Thymus (tissue), 11 donors: ENCODE measurements around the gene WDR33. TPM values are rescaled to one million over a fixed set of nuclear protein-coding genes. Genes with fewer than 3 reads are reported as not detected.

Source experiments
- DNase-seq, 9 donors: peaks; one replicate each; pipeline ENCODE4 v3.0.0-alpha.2; 2013; ENCODE audit warnings: low spot score in 9 of 9, low read depth in 6 of 9, missing footprints in 1 of 9
- H3K27ac ChIP-seq, 2 donors: one replicate each; pipeline ENCODE4 v1.5.1; 2013; ENCODE audit warnings: control low read depth in 1 of 2, low read depth in 1 of 2, low read length in 1 of 2, mild to moderate bottlenecking in 1 of 2, moderate library complexity in 1 of 2
- H3K27me3 ChIP-seq, 2 donors: one replicate each; pipeline ENCODE4 v1.5.1; 2013; ENCODE audit warnings: low read length in 1 of 2; ENCODE audit not compliant: control insufficient read depth in 2 of 2, insufficient read depth in 1 of 2
- H3K36me3 ChIP-seq, 2 donors: one replicate each; pipeline ENCODE4 v1.5.1; 2013; ENCODE audit warnings: low read length in 1 of 2, mild to moderate bottlenecking in 1 of 2, moderate library complexity in 1 of 2; ENCODE audit not compliant: control insufficient read depth in 2 of 2, insufficient read depth in 2 of 2
- H3K4me1 ChIP-seq, 2 donors: one replicate each; pipeline ENCODE4 v1.5.1; 2013; ENCODE audit warnings: low read length in 2 of 2; ENCODE audit not compliant: control insufficient read depth in 2 of 2, insufficient read depth in 2 of 2
- H3K4me3 ChIP-seq, 2 donors: one replicate each; pipeline ENCODE4 v1.5.1; 2013; ENCODE audit warnings: low read length in 2 of 2, control low read depth in 1 of 2, mild to moderate bottlenecking in 1 of 2
- H3K9me3 ChIP-seq, 2 donors: one replicate each; pipeline ENCODE4 v1.5.1; 2013; ENCODE audit warnings: low read length in 1 of 2, mild to moderate bottlenecking in 1 of 2; ENCODE audit not compliant: control insufficient read depth in 2 of 2, insufficient read depth in 1 of 2
- WGBS: extraction: QIAGEN DNeasy Blood & Tissue Kit; methylation state at CpG from one replicate; pipeline ENCODE4 v1.1.7; 2013; 5-methylcytosine and 5-hydroxymethylcytosine counted together
- polyA plus RNA-seq: library from polyadenylated mRNA; stranded (reverse); fragments of 200-250 nt; gene quantifications from one replicate; pipeline ENCODE4 v1.2.3, GENCODE V29; 2013
- total RNA-seq: library from RNA; stranded (reverse); fragments of 120-200 nt; gene quantifications from one replicate; pipeline ENCODE4 v1.2.4, GENCODE V29; 2013
- donor health status: healthy.

WDR33 gene
- total and polyA plus RNA-seq, 2 donors, result 26.4 to 39.0 TPM

DNA sequence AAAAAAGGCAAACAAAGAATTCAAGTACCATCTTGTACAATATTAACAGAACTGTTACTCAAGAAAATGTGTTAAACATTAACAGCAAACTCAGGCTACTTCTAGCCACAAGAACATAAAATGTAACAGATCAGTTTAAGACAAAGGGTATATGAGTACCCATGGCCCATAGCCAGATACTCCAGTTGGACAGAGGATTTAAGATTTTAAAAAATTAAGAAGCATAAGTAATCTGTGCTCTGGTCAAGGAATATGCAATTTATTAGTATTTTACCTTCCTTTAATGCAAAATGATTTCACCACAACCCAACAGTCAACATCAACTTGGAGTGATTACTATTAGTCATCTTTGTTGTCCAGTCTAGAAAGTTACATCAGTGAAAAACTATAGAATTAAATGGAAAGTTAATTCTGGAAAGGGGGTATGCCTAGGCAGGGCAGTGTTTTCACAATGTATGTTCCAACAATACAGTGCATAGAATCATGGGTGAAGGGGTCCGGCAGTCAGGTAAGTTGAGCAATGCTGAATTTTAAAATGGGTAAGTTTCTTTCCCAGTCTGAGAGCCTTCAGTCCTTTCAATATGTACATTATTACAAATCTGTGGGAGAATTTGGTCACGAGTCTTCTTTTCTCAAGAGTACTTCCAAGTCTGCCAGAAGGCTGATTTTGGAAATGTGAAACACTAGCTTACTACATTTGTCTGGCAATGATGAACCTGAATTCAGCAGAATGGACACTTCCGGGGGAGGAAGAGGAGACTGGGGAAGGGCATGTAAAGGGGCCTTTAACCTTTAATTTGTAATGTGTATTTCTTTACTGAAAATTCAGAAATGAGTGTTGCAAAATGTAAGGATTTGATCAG is 75.2 kb downstream of the WDR33 start:
- no peaks in the 10 kb centered on the region for H3K27me3 ChIP-seq
- H3K36me3 ChIP-seq, result peaks cover 5 to 24% of the 10 kb centered on the region in 2 donors
- H3K4me3 ChIP-seq, result no peak overlapping the region
- H3K9me3 ChIP-seq, result no peaks in the 10 kb centered on the region
- no peak for DNase-seq
- WGBS, result 98% methylated on average over 3 of the region's 3 CpGs
- no peaks in the 10 kb centered on the region for H3K4me1 ChIP-seq
- no peak overlapping the region for H3K27ac ChIP-seq

GRCh38 chr2:127735044-127735443 is 75.9 kb downstream of the WDR33 start:
- WGBS, result 98% methylated on average over 2 of the region's 2 CpGs
- peaks cover 2 to 17% of the 10 kb centered on the region in 2 donors for H3K36me3 ChIP-seq
- no peaks in the 10 kb centered on the region for H3K4me1 ChIP-seq
- no peak overlapping the region for H3K4me3 ChIP-seq
- H3K27ac ChIP-seq, result no peak overlapping the region
- H3K9me3 ChIP-seq, result no peaks in the 10 kb centered on the region
- no peaks in the 10 kb centered on the region for H3K27me3 ChIP-seq
- no peak for DNase-seq

DNA sequence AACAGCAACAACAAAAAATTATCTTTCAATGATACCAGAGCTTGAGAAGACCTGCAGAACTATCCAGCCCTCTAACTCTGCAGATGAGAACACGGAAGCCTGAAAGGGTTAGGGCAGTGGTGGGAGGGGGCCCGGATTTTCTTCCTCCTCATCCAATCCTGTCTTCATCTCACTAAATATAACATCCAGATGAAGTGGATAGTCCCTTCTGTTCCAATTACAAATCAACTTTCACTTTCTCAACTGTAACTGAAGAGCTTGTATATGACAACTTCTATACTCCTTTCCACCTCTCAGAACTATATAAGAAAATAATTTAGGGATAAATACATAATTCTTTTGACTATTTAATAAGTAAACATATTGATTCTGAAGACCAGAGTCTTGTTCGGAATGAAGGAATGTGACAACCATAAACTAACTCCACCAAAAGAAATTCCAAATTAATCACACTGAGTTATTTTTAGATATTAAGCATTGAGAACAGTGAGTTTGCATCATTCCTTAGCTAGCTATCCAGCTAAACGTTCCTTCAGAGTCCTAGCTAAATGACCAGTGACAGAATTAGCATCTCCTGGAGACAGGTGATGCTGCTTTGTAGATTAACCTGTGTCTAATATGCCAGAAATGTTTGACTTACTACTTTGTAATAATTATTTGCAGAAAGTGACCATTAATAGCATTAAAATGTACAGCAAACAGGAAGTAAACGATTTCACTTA is 77.0 kb downstream of the WDR33 start:
- 94% methylated on average over 5 of the region's 5 CpGs for WGBS
- H3K36me3 ChIP-seq, result peaks cover 2 to 12% of the 10 kb centered on the region in 2 donors
- no peak for DNase-seq
- H3K4me1 ChIP-seq, result no peaks in the 10 kb centered on the region
- H3K4me3 ChIP-seq, result no peak overlapping the region
- H3K27ac ChIP-seq, result no peak overlapping the region
- H3K27me3 ChIP-seq, result no peaks in the 10 kb centered on the region
- no peaks in the 10 kb centered on the region for H3K9me3 ChIP-seq

DNA sequence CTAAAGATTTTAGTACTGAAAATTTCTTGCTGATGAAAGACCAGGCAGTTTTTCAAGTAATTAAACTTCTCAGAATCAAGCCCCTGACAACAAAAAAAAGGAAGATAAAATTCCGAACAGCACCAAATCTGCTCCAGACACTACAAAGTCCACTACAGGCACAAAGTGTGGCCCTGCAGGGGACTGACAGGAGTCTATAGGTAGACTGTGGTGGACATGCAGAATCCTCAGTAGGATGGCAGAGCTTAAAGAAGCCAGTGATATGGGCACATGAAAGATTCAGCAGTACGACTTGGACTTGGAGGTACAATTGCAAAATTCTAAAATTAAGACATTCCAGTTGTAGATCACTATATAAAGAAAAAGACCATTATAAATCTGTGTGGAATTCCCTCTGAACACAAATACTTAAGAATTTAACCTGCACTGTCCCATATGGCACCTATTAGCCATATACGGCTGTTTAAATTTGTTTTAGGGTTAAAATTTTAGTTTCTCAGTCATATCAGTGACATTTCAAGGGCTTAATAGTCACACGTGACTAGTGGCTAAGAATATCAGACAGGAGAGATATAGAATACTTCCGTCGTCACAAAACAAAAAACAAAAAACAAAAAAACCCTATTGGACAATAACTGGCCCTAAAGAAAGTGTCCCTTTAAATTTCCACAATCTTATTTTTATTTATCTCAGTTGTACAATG is 77.7 kb downstream of the WDR33 start:
- DNase-seq, result no peak
- H3K4me1 ChIP-seq, result no peaks in the 10 kb centered on the region
- no peaks in the 10 kb centered on the region for H3K9me3 ChIP-seq
- peaks cover 0 to 9% of the 10 kb centered on the region in 2 donors for H3K36me3 ChIP-seq
- WGBS, result 97% methylated on average over 6 of the region's 6 CpGs
- no peaks in the 10 kb centered on the region for H3K27me3 ChIP-seq
- no peak overlapping the region for H3K27ac ChIP-seq
- H3K4me3 ChIP-seq, result no peak overlapping the region

- WGBS, result 95% methylated on average over 6 of the region's 6 CpGs
- no peaks in the 10 kb centered on the region for H3K4me1 ChIP-seq
- H3K4me3 ChIP-seq, result no peak overlapping the region
- no peak for DNase-seq
- H3K27ac ChIP-seq, result no peak overlapping the region
- peaks cover 22 to 32% of the 10 kb centered on the region in 2 donors for H3K36me3 ChIP-seq
- no peaks in the 10 kb centered on the region for H3K9me3 ChIP-seq
- H3K27me3 ChIP-seq, result no peaks in the 10 kb centered on the region
Observed at GRCh38 chr2:127726158-127726880, 84.7 kb downstream of the WDR33 start.

DNA sequence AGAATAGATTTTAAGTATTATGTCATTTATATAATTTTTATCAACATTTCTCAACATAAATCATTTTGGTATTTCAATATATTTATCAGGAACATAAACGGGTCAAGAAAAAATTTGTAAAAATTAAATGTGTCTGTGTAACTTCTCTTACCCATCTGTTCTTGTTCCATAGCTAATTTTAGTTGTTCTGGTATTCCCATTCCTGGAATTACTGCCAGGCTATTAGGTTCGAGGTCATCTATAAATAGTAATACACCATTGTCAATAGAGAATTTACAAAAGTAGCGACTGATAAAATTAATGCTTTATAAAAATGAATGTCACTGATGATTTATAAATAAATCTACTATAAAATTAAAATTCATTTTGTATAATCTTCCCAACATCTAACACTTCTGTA is 88.2 kb downstream of the WDR33 start:
- no peaks in the 10 kb centered on the region for H3K27me3 ChIP-seq
- 97% methylated on average over 3 of the region's 3 CpGs for WGBS
- no peaks in the 10 kb centered on the region for H3K9me3 ChIP-seq
- peaks cover 48 to 67% of the 10 kb centered on the region in 2 donors for H3K36me3 ChIP-seq
- H3K27ac ChIP-seq, result no peak overlapping the region
- no peaks in the 10 kb centered on the region for H3K4me1 ChIP-seq
- no peak for DNase-seq
- H3K4me3 ChIP-seq, result no peak overlapping the region

DNA sequence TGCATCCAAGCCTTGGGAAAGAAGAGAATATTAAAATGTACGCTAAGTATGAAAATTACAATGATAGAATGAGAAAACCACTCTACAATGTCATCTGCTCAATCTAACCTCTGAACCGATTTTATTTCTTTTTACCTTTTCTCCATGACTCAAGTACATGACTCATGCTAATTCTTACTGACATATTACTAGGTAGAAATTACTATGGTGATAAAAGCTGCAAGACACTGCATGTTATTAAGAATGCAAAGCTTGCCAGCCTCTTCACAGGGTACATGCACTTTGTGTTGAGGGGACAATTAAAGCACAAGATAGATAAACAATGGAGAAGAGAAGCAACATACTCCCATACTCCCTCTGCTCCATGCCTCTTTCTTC is 89.0 kb downstream of the WDR33 start:
- no peak for DNase-seq
- Histone ChIP-seq H3K27ac (no peak overlapping the region), H3K9me3 (no peaks in the 10 kb centered on the region), H3K36me3 (peaks cover 48 to 69% of the 10 kb centered on the region in 2 donors), H3K4me3 (no peak overlapping the region), H3K4me1 (no peaks in the 10 kb centered on the region), H3K27me3 (no peaks in the 10 kb centered on the region)
- WGBS, result 96% methylated on average over 2 of the region's 2 CpGs

- Histone ChIP-seq H3K36me3 (peaks cover 53 to 74% of the 10 kb centered on the region in 2 donors), H3K9me3 (no peaks in the 10 kb centered on the region), H3K4me1 (no peaks in the 10 kb centered on the region), H3K4me3 (no peak overlapping the region), H3K27ac (no peak overlapping the region), H3K27me3 (no peaks in the 10 kb centered on the region)
- WGBS, result 97% methylated on average over 6 of the region's 6 CpGs
- DNase-seq, result no peak
Observed at GRCh38 chr2:127721311-127721977, 89.5 kb downstream of the WDR33 start.
